H1 (cell line): ENCODE results near the gene NXPH1. TPM values are rescaled to one million over a fixed set of nuclear protein-coding genes. Genes with fewer than 3 reads are reported as not detected.
A peak's percentile ranks its signal among the peaks of the same experiment; 100 is the strongest.

Experiments used
- CTCF ChIA-PET: fragments of 300-600 bp; sonication (Branson Sonifier 250); formaldehyde crosslinking; loops from one replicate; lab custom pipeline; 2021; ENCODE audit not compliant: partially characterized antibody; lab: Charles Lee
- POLR2A ChIA-PET: fragments of 300-600 bp; sonication (Branson Sonifier 250); formaldehyde crosslinking; loops from one replicate; lab custom pipeline; 2021; ENCODE audit warnings: inconsistent platforms; ENCODE audit not compliant: partially characterized antibody; lab: Charles Lee
- DNase-seq, 2 experiments: peaks; one replicate each; pipeline versions ENCODE4 v3.0.0 to v3.0.0-alpha.2; 2010 to 2022; ENCODE audit warnings: low spot score in 2 of 2, low read depth in 1 of 2, mixed read lengths in 1 of 2
- FAIRE-seq: peaks from 2 replicates; lab custom pipeline; 2011; peaks lifted over from hg19 to GRCh38; lab: Jason Lieb, UNC
- H2AFZ ChIP-seq: 2 replicates; pipeline ENCODE4 v1.8.1; 2012; ENCODE audit warnings: low read length, inconsistent platforms
- H2AK5ac ChIP-seq: 2 replicates; pipeline ENCODE4 v1.6.1; 2013; ENCODE audit warnings: low read depth, low read length
- H2BK120ac ChIP-seq: replicated peaks from 2 replicates; pipeline ENCODE3; 2013; ENCODE audit warnings: low read depth, low read length, inconsistent platforms
- H2BK12ac ChIP-seq: 2 replicates; pipeline ENCODE4 v1.6.1; 2013; ENCODE audit warnings: low read depth, low read length
- H2BK15ac ChIP-seq: 2 replicates; pipeline ENCODE4 v1.6.1; 2013; ENCODE audit warnings: low read length
- H2BK20ac ChIP-seq: 2 replicates; pipeline ENCODE4 v1.6.1; 2013; ENCODE audit warnings: low read length
- H2BK5ac ChIP-seq: 2 replicates; pipeline ENCODE4 v1.6.1; 2013; ENCODE audit warnings: low read depth, low read length
- H3K14ac ChIP-seq: 2 replicates; pipeline ENCODE4 v1.6.1; 2013; ENCODE audit warnings: inconsistent platforms; ENCODE audit not compliant: insufficient read length
- H3K18ac ChIP-seq: 2 replicates; pipeline ENCODE4 v1.6.1; 2013; ENCODE audit warnings: low read length; ENCODE audit errors: extremely low read depth
- H3K23ac ChIP-seq: 2 replicates; pipeline ENCODE4 v1.6.1; 2013; ENCODE audit warnings: inconsistent platforms; ENCODE audit not compliant: insufficient read length
- H3K23me2 ChIP-seq: 2 replicates; pipeline ENCODE4 v1.6.1; 2013; ENCODE audit warnings: low read depth, low read length
- H3K27ac ChIP-seq: 2 replicates; pipeline ENCODE4 v1.6.1; 2011; ENCODE audit warnings: low read depth, low read length, inconsistent platforms
- H3K27me3 ChIP-seq, 4 experiments: replicated peaks in 1 of 4; 1 replicate in 1 of 4; 2 replicates in 3 of 4; pipeline versions ENCODE4 v1.6.1 to v1.8.1; 2011 to 2013; ENCODE audit warnings: low read length in 3 of 4, mild to moderate bottlenecking in 3 of 4, inconsistent platforms in 2 of 4, mixed read lengths in 2 of 4, moderate library complexity in 1 of 4; ENCODE audit not compliant: control insufficient read depth in 3 of 4, insufficient read depth in 3 of 4; ENCODE audit errors: extremely low read depth in 1 of 4
- H3K36me3 ChIP-seq, 4 experiments: 2 replicates each; pipeline versions ENCODE4 v1.6.1 to v1.8.1; 2011 to 2013; ENCODE audit warnings: mild to moderate bottlenecking in 4 of 4, low read length in 3 of 4, moderate library complexity in 2 of 4, control low read depth in 1 of 4, inconsistent platforms in 1 of 4; ENCODE audit not compliant: insufficient read depth in 4 of 4, control insufficient read depth in 2 of 4
- H3K4ac ChIP-seq: replicated peaks from 2 replicates; pipeline ENCODE3; 2013; ENCODE audit warnings: low read length, low read depth, mixed read lengths, inconsistent platforms; ENCODE audit not compliant: insufficient read length
- H3K4me1 ChIP-seq, 4 experiments: replicated peaks in 1 of 4; 1 replicate in 1 of 4; 2 replicates in 3 of 4; pipeline versions ENCODE4 v1.6.1 to v1.8.1; 2011 to 2013; ENCODE audit warnings: low read length in 3 of 4, inconsistent platforms in 2 of 4, mixed read lengths in 1 of 4; ENCODE audit not compliant: insufficient read depth in 4 of 4, control insufficient read depth in 3 of 4
- H3K4me2 ChIP-seq, 2 experiments: 2 replicates each; pipeline versions ENCODE4 v1.6.1 to v1.8.1; 2011 to 2013; ENCODE audit warnings: low read depth in 2 of 2, low read length in 2 of 2, control low read depth in 1 of 2, inconsistent platforms in 1 of 2, mild to moderate bottlenecking in 1 of 2; ENCODE audit not compliant: insufficient read depth in 1 of 2
- H3K4me3 ChIP-seq, 4 experiments: fragments of 200-600, 300-600 bp in 1 of 4; sonication (generic), shearing (Covaris generic), sonication (Bioruptor Twin) in 1 of 4; 2 replicates each; pipeline versions ENCODE4 v1.5.1 to v1.8.1; 2011 to 2016; ENCODE audit warnings: low read length in 4 of 4, low read depth in 3 of 4, control low read depth in 2 of 4, inconsistent platforms in 2 of 4, mild to moderate bottlenecking in 2 of 4, mixed read lengths in 1 of 4, moderate library complexity in 1 of 4; ENCODE audit not compliant: insufficient read depth in 2 of 4; ENCODE audit errors: extremely low read depth in 1 of 4
- H3K56ac ChIP-seq: replicated peaks from 2 replicates; pipeline ENCODE3; 2013; ENCODE audit warnings: low read depth, mild to moderate bottlenecking, mixed read lengths, low read length, inconsistent platforms; ENCODE audit not compliant: insufficient read length
- H3K79me1 ChIP-seq: 2 replicates; pipeline ENCODE4 v1.6.1; 2013; ENCODE audit warnings: low read depth, low read length, control low read depth
- H3K79me2 ChIP-seq, 2 experiments: 2 replicates each; pipeline versions ENCODE4 v1.6.1 to v1.8.1; 2012 to 2013; ENCODE audit warnings: low read length in 2 of 2, mild to moderate bottlenecking in 2 of 2, inconsistent platforms in 1 of 2; ENCODE audit not compliant: insufficient read depth in 2 of 2, control insufficient read depth in 1 of 2
- H3K9ac ChIP-seq, 4 experiments: replicated peaks in 1 of 4; 1 replicate in 1 of 4; 2 replicates in 3 of 4; pipeline versions ENCODE4 v1.6.1 to v1.8.1; 2011 to 2013; ENCODE audit warnings: low read depth in 3 of 4, low read length in 3 of 4, control low read depth in 2 of 4, mild to moderate bottlenecking in 2 of 4, moderate library complexity in 2 of 4, inconsistent platforms in 1 of 4; ENCODE audit errors: extremely low read depth in 1 of 4
- H3K9me3 ChIP-seq, 2 experiments: 2 replicates each; pipeline versions ENCODE4 v1.6.1 to v1.8.1; 2012 to 2013; ENCODE audit warnings: mild to moderate bottlenecking in 2 of 2, moderate library complexity in 2 of 2, control low read depth in 1 of 2, inconsistent platforms in 1 of 2, low read depth in 1 of 2, low read length in 1 of 2, mixed read lengths in 1 of 2; ENCODE audit not compliant: insufficient read depth in 2 of 2
- H4K20me1 ChIP-seq, 2 experiments: replicated peaks in 1 of 2; 2 replicates each; pipeline versions ENCODE3 to v1.8.1; 2011 to 2013; ENCODE audit warnings: inconsistent platforms in 2 of 2, low read length in 2 of 2, mild to moderate bottlenecking in 1 of 2; ENCODE audit not compliant: insufficient read depth in 2 of 2, control insufficient read depth in 1 of 2
- H4K5ac ChIP-seq: 2 replicates; pipeline ENCODE4 v1.6.1; 2013; ENCODE audit warnings: low read length, low read depth, mixed read lengths, inconsistent platforms; ENCODE audit not compliant: insufficient read length
- H4K8ac ChIP-seq: 2 replicates; pipeline ENCODE4 v1.8.0; 2013; ENCODE audit warnings: mild to moderate bottlenecking, moderate library complexity, low read length, inconsistent platforms; ENCODE audit not compliant: insufficient read depth; ENCODE audit errors: extremely low read depth
- H4K91ac ChIP-seq: replicated peaks from 2 replicates; pipeline ENCODE3; 2013; ENCODE audit warnings: low read length, mixed read lengths, inconsistent platforms; ENCODE audit not compliant: insufficient read length
- BCL11A ChIP-seq, 2 experiments: IDR thresholded peaks; one replicate each; pipeline ENCODE4 v1.6.1; 2011; ENCODE audit warnings: low read depth in 2 of 2, low read length in 2 of 2, mild to moderate bottlenecking in 2 of 2
- CEBPB ChIP-seq: IDR thresholded peaks from 2 replicates; pipeline ENCODE4 v1.6.1; 2012; ENCODE audit warnings: low read depth, low read length
- CTBP2 ChIP-seq: IDR thresholded peaks from 2 replicates; pipeline ENCODE4 v1.7.0; 2011; ENCODE audit warnings: borderline replicate concordance, mild to moderate bottlenecking, moderate library complexity, mixed read lengths, low read length; ENCODE audit not compliant: insufficient read depth, insufficient read length
- EZH2 ChIP-seq: fragments of 200-600 bp; sonication (generic); IDR thresholded peaks from 2 replicates; pipeline ENCODE4 v1.7.1; 2012; ENCODE audit warnings: low read depth, mild to moderate bottlenecking, moderate library complexity, low read length, inconsistent platforms; ENCODE audit not compliant: severe bottlenecking
- GTF2F1 ChIP-seq: IDR thresholded peaks from 2 replicates; pipeline ENCODE4 v1.6.1; 2012; ENCODE audit warnings: low read depth, low read length, improper control_type of control experiment, borderline replicate concordance
- MAFK ChIP-seq: IDR thresholded peaks from 2 replicates; pipeline ENCODE4 v1.6.1; 2012; ENCODE audit warnings: low read depth, mild to moderate bottlenecking, improper control_type of control experiment, low read length
- RBBP5 ChIP-seq: IDR thresholded peaks from 2 replicates; pipeline ENCODE4 v1.7.1; 2012; ENCODE audit warnings: low read depth, mild to moderate bottlenecking, inconsistent platforms, low read length, moderate library complexity, borderline replicate concordance
- SIN3A ChIP-seq, 2 experiments: IDR thresholded peaks in 1 of 2; conservative IDR thresholded peaks in 1 of 2; 2 replicates each; pipeline ENCODE4 v1.6.1; 2011 to 2012; ENCODE audit warnings: low read length in 2 of 2, improper control_type of control experiment in 1 of 2, low read depth in 1 of 2, mild to moderate bottlenecking in 1 of 2
- SIX5 ChIP-seq: IDR thresholded peaks from 2 replicates; pipeline ENCODE4 v1.6.1; 2011; ENCODE audit warnings: mild to moderate bottlenecking, low read depth, low read length
- SP4 ChIP-seq: IDR thresholded peaks from 2 replicates; pipeline ENCODE4 v1.6.1; 2012; ENCODE audit warnings: low read length, inconsistent platforms
- TAF1 ChIP-seq: IDR thresholded peaks from 2 replicates; pipeline ENCODE4 v1.6.1; 2011; ENCODE audit warnings: mild to moderate bottlenecking, low read depth, low read length
- TAF7 ChIP-seq: optimal IDR thresholded peaks from 2 replicates; pipeline ENCODE3; 2011; ENCODE audit warnings: low read depth, mild to moderate bottlenecking, inconsistent platforms, low read length, moderate library complexity, borderline replicate concordance
- YY1 ChIP-seq: IDR thresholded peaks from 2 replicates; pipeline ENCODE4 v1.6.1; 2011; ENCODE audit warnings: low read depth, mild to moderate bottlenecking, low read length
- WGBS, 2 experiments: shearing (Covaris generic) in 1 of 2; methylation state at CpG; one replicate each; pipeline versions ENCODE4 v1.1.6 to v1.1.7; 2013 to 2015; ENCODE audit warnings: low lambda C conversion rate in 2 of 2, mixed read lengths in 2 of 2, inconsistent platforms in 1 of 2, low coverage in 1 of 2, missing lambda C conversion rate in 1 of 2; ENCODE audit not compliant: insufficient replicate concordance in 2 of 2, insufficient coverage in 1 of 2, insufficient read length in 1 of 2; ENCODE audit errors: extremely low coverage in 1 of 2, missing lambda C conversion rate in 1 of 2; 5-methylcytosine and 5-hydroxymethylcytosine counted together
- polyA plus RNA-seq, 7 experiments: library from polyadenylated mRNA; depleted of rRNA in 3 of 7; stranded (reverse) in 5 of 7; unstranded in 2 of 7; fragments of >200 nt in 5 of 7; fragments of 200-250 nt in 2 of 7; gene quantifications; 1 replicate in 5 of 7; 2 replicates in 1 of 7; 4 replicates in 1 of 7; pipeline versions ENCODE4 v1.2.1 to v1.2.3, GENCODE V29; 2011 to 2013; ENCODE audit warnings: missing spikeins in 2 of 7, mixed read lengths in 2 of 7
- total RNA-seq: library from RNA; stranded (reverse); fragmentation: NEBNext Ultra II Directional; extraction: Animal tissue kit (Norgen Biotek cat#: 25700); gene quantifications from 2 replicates; pipeline ENCODE4 v1.2.1, GENCODE V29; 2021
- TF ChIP-seq, protein P1 (sequence below): IDR thresholded peaks from 2 replicates; pipeline ENCODE4 v1.6.1; 2011; ENCODE audit warnings: low read length, improper control_type of control experiment

The NXPH1 gene
- total and polyA plus RNA-seq, 2 of the 8 experiments (the other 6 are each of a cell fraction or from before 2014, with no cell fraction given), result 0.14 to 1.0 TPM

DNA sequence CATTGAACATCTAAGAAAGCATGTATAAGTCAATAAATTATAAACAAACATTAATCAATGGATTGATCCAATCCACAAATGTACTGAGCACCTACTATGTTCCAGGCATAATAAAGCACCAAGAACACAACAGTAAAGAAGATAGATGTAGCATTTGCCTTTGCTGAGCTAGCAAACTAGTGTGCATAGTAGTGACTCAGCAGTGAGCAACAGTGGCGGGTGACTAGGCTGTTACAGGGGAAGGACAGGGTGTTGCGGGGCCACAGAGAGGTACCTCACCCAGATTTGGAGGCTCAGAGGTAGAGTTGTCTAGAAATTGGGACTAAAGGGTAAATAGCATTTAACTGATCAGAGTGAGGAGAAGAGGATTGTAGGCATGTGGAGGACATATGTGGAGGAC lies 83.6 kb downstream of the NXPH1 start:
- Histone ChIP-seq H2BK12ac (no peak overlapping the region), H4K20me1 (no peaks in the 10 kb centered on the region), H3K27me3 (no peaks in the 10 kb centered on the region), H2AK5ac (no peak overlapping the region), H3K27ac (no peak overlapping the region), H2BK5ac (no peak overlapping the region), H3K56ac (no peak overlapping the region), H4K8ac (no peak overlapping the region), H2AFZ (no peak overlapping the region), H3K18ac (no peak overlapping the region), H3K23me2 (no peaks in the 10 kb centered on the region), H3K23ac (no peak overlapping the region), H3K9ac (no peak overlapping the region), H3K36me3 (no peaks in the 10 kb centered on the region), H3K9me3 (no peaks in the 10 kb centered on the region), H4K91ac (no peak overlapping the region), H2BK20ac (no peak overlapping the region), H3K4me2 (no peak overlapping the region), H3K14ac (no peak overlapping the region), H4K5ac (no peak overlapping the region), H2BK120ac (no peak overlapping the region), H3K4me3 (no peak overlapping the region), H3K4me1 (no peaks in the 10 kb centered on the region), H3K4ac (no peak overlapping the region), H3K79me2 (no peaks in the 10 kb centered on the region), H3K79me1 (no peaks in the 10 kb centered on the region), H2BK15ac (no peak overlapping the region)
- WGBS, 2 experiments, result 92% methylated on average over 2 of the region's 2 CpGs; no CpG with 5 or more reads in 1 of the 2 experiments
- DNase-seq (no peak), FAIRE-seq (no peak)
- POLR2A ChIA-PET, result no interaction called here
- CTCF ChIA-PET, result interaction anchor here (1.1 kb wide), 1 partner anchor 9 kb away, joined by 3 read pairs; no protein-coding TSS in a partner anchor
- no peak for TF ChIP-seq RBBP5
- TF ChIP-seq SIX5, result no peak
- TF ChIP-seq GTF2F1, result no peak
- no peak for TF ChIP-seq TAF7
- TF ChIP-seq EZH2, result no peak
- no peak for TF ChIP-seq SP4
- TF ChIP-seq, protein P1, sequence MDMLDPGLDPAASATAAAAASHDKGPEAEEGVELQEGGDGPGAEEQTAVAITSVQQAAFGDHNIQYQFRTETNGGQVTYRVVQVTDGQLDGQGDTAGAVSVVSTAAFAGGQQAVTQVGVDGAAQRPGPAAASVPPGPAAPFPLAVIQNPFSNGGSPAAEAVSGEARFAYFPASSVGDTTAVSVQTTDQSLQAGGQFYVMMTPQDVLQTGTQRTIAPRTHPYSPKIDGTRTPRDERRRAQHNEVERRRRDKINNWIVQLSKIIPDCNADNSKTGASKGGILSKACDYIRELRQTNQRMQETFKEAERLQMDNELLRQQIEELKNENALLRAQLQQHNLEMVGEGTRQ, result no peak
- TF ChIP-seq MAFK, result peak; percentile 12; the same call in 1 of the 2 replicates
- no peak for TF ChIP-seq CEBPB
- no peak for TF ChIP-seq CTBP2
- TF ChIP-seq BCL11A (IDR thresholded peaks at IDR 0.05; ENCODE audit: low read depth in 2 of 2, low read length in 2 of 2), result no peak
- no peak for TF ChIP-seq TAF1
- no peak for TF ChIP-seq YY1
- TF ChIP-seq SIN3A (conservative IDR thresholded peaks at IDR 0.05 in 1 of 2, IDR thresholded peaks at IDR 0.05 in 1 of 2; ENCODE audit: low read depth in 1 of 2, low read length in 2 of 2), result no peak
